Vagina (tissue), 2 donors: Measurements from ENCODE around the gene CALHM6.

Source experiments
- POLR2A ChIP-seq, 2 donors: fragments of 450-650 bp; IDR thresholded peaks; one replicate each; pipeline ENCODE4 v1.6.1; 2017; ENCODE audit warnings: antibody characterized with exemption in 2 of 2, mild to moderate bottlenecking in 2 of 2, moderate library complexity in 2 of 2
- TF ChIP-seq, protein P1 (sequence below), 3 experiments: fragments of 450-650 bp in 2 of 3; fragments of 200-600 bp in 1 of 3; sonication (generic) in 1 of 3; IDR thresholded peaks; one replicate each; pipeline ENCODE4 v1.5.1; 2017 to 2019; ENCODE audit warnings: antibody characterized with exemption in 3 of 3, mild to moderate bottlenecking in 2 of 3, moderate library complexity in 2 of 3

DNA sequence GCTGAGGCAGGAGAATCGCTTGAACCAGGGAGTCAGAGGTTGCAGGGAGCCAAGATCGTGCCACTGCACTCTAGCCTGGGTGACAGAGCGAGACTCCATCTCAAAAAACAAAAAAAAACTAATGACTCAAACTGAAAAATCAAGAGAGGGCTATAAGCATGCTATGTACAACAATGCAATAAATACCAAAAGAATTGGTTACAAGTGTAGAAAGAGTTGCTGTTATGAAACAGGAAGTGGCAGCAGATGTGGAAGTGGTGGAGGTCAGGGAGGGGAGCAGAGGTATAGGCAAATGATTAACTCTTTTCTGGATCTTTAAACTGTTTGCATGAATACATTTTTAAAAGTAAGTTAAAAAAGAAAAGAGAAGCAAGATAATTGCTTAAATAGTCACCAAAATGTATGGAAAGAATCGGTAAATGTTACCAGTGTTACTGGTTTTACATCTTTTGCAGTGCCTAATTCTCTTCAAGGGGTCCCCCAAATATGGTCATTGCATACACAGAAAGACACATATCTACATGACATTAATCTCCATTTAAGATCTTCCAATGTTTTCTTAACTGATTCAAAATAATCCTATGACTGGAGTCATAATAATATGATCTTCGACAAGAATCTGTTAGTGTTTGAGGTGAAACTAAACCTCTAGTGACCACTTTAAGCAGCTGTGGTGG, 15.0 kb downstream of the CALHM6 start:
- TF ChIP-seq, protein P1, sequence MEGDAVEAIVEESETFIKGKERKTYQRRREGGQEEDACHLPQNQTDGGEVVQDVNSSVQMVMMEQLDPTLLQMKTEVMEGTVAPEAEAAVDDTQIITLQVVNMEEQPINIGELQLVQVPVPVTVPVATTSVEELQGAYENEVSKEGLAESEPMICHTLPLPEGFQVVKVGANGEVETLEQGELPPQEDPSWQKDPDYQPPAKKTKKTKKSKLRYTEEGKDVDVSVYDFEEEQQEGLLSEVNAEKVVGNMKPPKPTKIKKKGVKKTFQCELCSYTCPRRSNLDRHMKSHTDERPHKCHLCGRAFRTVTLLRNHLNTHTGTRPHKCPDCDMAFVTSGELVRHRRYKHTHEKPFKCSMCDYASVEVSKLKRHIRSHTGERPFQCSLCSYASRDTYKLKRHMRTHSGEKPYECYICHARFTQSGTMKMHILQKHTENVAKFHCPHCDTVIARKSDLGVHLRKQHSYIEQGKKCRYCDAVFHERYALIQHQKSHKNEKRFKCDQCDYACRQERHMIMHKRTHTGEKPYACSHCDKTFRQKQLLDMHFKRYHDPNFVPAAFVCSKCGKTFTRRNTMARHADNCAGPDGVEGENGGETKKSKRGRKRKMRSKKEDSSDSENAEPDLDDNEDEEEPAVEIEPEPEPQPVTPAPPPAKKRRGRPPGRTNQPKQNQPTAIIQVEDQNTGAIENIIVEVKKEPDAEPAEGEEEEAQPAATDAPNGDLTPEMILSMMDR (IDR thresholded peaks at IDR 0.05), result no peak
- no peak for TF ChIP-seq POLR2A (IDR thresholded peaks at IDR 0.05)
